Right lung (tissue), 10 donors: ENCODE results near the gene ATP8B3. TPM values are rescaled to one million over a fixed set of nuclear protein-coding genes. Genes with fewer than 3 reads are reported as not detected.

Experiments
- DNase-seq, 2 donors: peaks; one replicate each; pipeline ENCODE4 v3.0.0-alpha.2; 2013
- long read RNA-seq, 8 donors: transcript quantifications; one replicate each; lab custom pipeline, GENCODE V29; 2026
- polyA plus RNA-seq, 5 donors: library from polyadenylated mRNA; unstranded; fragments of 120-200 nt; gene quantifications; one replicate each; pipeline versions ENCODE4 v1.2.1 to v1.2.3, GENCODE V29; 2013; ENCODE audit warnings: inconsistent platforms in 1 of 5, low replicate concordance in 1 of 5; ENCODE audit not compliant: insufficient read length in 5 of 5, insufficient read depth in 1 of 5

Gene ATP8B3, protein sequence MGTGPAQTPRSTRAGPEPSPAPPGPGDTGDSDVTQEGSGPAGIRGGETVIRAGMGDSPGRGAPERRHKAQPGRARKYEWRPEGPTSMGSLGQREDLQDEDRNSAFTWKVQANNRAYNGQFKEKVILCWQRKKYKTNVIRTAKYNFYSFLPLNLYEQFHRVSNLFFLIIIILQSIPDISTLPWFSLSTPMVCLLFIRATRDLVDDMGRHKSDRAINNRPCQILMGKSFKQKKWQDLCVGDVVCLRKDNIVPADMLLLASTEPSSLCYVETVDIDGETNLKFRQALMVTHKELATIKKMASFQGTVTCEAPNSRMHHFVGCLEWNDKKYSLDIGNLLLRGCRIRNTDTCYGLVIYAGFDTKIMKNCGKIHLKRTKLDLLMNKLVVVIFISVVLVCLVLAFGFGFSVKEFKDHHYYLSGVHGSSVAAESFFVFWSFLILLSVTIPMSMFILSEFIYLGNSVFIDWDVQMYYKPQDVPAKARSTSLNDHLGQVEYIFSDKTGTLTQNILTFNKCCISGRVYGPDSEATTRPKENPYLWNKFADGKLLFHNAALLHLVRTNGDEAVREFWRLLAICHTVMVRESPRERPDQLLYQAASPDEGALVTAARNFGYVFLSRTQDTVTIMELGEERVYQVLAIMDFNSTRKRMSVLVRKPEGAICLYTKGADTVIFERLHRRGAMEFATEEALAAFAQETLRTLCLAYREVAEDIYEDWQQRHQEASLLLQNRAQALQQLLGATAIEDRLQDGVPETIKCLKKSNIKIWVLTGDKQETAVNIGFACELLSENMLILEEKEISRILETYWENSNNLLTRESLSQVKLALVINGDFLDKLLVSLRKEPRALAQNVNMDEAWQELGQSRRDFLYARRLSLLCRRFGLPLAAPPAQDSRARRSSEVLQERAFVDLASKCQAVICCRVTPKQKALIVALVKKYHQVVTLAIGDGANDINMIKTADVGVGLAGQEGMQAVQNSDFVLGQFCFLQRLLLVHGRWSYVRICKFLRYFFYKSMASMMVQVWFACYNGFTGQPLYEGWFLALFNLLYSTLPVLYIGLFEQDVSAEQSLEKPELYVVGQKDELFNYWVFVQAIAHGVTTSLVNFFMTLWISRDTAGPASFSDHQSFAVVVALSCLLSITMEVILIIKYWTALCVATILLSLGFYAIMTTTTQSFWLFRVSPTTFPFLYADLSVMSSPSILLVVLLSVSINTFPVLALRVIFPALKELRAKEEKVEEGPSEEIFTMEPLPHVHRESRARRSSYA (N-terminal part only)
- 1 to 10 TPM in 2 of 5 donors, under 1 TPM in 3; 0.63 to 1.6 (median 0.99) TPM for polyA plus RNA-seq
- long read RNA-seq, donor 1, result 0 reads
- long read RNA-seq, donor 2, result 0 reads
- long read RNA-seq, donor 3, result 0 reads
- long read RNA-seq, donor 4, result 0 reads
- long read RNA-seq, donor 5, result 0 reads
- long read RNA-seq, donor 6, result 0 reads
- long read RNA-seq, donor 7, result 0 reads
- long read RNA-seq, donor 8, result 0 reads

DNA sequence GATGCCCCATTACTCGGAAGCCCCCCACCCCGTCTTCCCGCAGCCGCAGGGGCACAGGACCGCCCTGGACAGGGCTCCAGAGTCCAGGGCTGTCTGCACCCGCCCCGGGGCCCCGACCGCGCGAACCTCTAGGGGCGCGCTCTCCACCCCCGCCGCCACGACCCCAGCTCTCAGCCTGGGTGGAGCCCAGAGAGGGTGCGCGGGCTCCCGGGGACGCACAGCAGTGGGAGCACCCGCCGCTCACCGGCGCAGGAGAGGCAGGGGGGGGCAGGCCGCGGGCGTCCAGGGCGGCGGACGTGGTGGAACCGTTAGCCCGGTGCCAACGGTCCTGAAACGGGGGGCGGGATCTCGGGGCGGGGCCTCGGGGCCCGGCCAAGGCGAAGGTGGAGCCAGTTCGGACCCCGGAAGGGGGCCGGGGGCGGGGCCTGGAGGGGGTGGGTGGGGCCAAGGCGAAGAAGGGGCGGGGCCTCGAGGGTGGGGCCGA lies at the start of gene ATP8B3:
Gene ATP8B3 (minus strand): TSS at position 335 of the 484 bp plus-strand sequence. CDS start 540 bp downstream, outside the sequence.
- peak in 1 of 2 donors; percentile 24 for DNase-seq

DNA sequence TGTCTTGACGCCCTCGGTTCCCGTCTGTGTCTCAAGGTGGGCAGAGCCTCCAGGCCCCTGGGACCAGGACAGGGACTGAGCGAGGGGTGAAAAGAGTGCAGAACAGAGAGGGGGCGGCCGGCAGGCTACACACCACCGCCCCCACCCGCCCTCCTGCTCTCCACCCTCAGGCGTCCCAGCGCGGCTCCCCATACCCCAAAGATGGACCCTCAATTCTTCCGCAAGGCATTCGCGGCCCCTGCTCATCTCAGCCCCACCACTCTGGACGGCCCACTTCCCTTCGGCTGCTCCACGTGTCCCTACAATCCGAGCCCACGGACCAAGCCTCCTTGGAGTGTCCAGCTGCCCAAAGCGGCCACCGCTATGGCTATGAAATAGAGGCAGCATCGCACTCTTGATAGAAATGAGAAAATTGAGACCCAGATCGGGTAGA lies 49.5 kb upstream of the ATP8B3 start:
- no peak for DNase-seq

DNA sequence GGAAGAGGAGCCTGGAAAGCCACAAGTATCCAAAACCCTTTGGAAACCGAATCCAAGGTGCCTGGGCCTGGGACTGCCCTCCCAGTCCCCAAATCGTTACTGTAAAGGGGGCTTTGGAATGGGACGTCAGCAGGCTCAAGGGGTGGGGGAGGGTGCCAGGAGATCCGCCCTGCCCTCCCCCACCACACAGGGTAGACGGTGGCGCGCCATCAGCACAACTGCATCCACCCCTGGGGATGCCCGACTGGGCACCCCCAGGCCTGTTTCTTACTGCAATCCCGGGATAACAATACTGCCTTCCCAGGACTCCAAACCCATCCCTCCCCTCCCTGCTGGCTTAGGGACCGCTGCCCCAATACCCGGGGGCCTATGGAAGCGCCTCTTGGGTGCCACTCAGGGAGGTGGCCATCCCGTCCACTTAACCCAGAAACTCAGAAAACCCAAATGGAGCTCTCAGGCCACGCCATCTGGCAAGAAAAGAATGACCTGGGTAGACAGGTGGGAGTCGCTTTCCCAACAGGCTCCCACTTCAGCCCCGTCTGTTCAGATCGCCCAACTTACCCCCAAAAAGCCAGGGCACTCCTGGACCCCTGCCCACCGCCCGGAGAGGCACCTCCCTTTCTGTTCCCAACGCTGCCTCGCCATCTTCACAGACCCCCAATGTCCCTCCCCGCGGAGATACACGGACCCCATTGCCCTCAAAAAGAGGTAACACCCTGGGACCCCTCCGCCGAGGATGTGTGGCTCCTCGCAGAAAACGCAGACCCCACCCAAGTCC lies 48.9 kb upstream of the ATP8B3 start:
- no peak for DNase-seq

DNA sequence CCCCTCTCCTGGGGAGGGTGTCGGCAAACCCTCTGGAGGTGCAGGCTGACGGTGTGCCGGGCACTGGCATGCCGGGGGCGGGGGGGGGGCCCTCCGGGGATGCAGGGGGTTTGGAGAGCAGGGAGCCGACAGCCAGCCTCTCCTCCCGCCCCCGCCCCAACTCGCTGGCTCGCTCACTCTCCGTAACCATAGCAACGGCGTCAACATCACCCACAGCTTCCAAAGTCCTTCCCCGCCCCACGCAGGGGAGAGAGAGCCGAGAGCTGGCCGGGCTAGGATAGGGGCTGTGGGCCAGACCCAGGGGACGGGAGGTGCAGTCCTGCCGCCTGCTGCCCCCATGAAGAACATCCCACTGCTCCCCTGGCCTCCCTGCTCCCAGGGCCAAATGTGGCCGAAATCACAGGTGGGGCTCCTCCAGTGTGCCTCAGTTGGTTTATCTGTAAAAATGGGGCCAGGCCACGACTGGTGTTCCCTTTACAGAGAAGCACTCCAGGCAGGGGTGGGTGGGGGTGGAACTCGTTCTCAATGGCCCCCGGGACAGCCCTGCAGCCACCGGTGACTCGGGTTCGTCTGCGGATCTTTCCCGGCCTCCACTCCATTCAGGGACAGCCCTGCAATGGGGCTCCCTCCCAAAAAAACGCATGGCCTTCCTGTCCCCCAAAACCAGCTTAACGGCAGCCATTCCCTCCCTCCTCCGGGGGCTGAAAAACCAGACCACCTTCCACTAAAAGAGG lies 48.1 kb upstream of the ATP8B3 start:
- peak; percentile 81 to 83 for DNase-seq

DNA sequence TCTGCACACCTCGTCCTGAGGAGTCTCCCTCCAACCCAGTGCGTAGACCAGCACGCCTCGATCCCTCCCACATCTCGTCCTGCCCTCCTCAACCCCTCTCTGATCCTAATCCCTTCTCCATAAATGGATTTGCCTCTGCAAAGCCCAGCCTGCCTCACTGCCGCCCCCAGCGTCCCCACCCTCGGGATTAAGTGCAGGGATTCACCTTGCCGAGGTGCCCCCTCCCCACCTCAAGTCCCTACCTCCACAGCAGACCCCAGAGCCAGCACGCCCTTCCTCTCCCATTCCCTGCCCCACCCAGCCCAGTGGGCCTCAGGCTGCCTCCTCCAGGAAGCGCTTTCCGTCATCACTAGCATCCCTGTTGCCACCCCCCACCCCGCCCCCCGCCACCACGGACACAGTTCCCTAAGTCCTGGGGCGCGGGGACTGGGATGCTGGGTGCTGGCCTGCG lies 47.3 kb upstream of the ATP8B3 start:
- no peak for DNase-seq

DNA sequence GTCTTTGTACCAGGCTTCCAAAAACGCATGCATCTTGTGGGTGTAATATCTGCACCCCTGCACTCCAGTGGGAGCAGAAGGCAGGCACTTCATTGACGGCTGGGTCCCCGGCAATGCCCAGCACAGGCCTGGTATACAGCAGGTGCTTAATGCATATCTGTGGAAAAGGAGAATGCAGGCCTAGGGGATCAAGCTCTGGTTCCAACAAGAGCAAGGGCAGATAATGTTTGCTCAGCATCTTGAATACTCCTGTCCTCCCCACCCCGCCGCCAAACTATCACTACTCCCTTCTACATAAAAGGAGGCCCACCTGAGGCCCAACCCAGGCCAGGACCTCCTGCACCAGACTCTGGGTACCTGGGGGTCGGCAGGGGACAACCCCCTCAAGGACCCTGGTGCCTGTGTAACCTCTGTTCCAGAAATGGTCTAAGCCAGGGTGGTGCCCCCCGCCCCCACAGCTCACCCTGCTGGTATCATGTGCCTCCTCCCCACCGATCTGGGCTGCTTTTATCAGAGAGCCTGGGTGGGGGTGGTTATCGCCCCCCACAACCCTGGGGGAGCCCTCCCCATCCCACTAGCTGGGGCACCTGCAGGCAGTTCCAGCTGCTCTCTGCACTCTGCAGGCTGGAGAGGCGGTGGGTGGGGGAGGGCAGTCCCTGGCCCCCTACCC lies 46.5 kb upstream of the ATP8B3 start:
- no peak for DNase-seq

DNA sequence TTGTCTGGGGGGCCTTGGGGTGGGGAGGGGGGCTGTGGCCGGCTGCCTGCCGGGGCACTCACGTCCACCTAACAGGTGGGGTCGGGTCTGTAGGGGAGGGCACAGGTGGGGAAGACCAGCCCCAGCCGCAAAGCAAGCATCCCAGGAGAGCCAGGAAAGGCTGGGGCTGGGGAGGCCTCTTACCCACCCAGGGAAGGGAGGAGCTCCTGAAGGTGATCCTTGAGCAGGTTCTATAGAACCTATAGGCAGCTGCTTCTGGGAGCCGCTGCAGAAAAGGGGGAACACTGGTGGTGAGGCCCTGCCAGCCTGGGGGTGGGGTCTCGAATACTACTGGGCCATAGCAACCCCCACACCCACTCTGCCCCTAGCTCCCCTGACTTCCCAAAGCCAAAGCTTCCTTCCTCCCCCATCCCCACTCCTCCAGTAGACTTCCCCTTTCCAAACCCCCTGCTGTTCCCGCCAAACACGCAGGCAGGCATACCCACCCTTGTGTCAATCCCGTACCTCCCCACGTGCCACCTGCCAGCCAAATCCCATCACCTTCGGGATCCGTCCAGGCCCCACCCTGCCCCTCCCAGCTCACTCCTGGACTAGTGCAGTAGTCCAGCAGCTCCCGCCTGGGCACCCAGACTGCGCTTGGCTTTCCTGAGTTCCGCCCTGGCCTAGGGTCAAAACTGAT lies 45.7 kb upstream of the ATP8B3 start:
- no peak for DNase-seq

DNA sequence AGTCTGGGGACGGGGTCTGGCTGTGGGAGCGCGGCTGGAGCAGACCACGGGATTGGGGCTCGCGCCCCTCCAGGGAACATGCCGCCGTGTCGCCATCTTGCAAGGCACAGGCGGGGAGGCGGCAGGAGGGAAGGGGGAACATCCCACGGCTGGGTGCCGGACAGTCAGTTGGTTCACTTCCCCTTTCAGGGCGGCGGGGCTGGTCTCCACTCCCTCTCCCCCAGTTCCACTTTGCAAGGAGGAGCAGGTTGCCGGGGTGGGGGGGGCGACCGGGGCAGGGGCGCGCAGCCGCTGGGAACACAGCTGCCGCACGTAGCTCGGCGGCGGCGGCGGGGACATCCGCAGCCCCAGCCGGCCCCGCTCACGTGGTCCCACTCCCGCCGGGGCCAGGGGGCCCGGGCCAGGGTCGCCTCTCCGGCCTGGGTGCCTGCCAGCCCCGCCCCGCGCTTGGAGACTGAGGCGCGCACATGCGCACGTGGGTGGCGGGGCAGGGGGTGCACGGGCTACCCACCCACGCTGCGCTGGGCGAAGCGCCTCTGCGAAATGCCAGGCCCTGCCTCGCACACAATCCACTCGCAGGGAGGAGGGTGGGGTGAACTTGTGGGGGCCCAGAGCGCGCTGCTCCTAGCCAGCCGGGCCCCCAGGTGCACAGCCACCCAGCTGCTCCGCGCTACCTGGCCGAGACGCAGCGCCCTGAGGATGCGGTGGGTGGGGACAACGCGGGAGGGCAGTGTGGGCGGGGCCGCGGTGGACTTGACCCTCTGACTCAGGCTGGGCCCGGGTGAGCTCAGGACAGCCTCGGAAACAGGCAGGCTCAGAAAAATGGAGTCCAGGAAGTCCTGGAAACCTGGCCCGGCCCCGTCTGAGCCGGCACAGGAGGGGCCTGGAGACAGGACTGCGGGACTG lies 44.9 kb upstream of the ATP8B3 start:
- peak in 1 of 2 donors; percentile 72 for DNase-seq

DNA sequence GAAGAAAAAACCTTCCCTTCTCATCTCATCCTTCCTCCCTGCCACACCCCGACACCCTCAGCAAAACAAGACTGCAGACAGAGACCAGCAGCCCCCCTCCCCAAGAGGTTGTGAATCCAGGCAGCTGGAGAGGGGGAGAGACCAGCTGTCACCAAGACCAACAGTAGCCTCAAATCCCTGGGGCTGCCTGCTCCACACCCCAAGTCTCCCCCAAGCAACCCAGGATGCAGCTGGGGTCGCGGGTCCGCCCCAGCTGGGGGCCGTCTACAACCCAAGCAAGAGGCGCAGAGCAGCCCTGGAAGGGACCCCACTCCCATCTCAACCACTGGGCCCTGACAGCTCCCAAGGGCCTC lies 44.2 kb upstream of the ATP8B3 start:
- no peak for DNase-seq

DNA sequence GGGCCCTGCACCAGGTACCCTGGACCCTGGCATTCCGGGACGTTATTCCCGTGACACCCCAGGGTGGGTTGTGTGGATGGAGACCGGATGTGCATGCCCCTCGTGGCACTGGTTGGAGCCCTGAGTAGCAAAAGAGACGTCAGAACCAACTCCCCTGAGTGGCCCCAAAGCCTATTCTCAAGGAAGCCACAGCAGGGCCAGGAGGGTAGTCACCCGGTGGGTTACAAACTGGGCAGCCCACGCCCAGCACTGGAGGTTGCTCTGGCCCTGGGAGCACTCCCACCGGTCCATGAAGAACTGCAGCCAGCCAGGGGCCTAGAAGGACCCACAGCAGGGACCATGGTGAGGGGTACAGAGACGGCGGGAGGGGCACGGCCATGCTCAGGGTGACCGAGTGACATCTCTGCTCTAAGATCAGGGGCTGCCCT lies 43.8 kb upstream of the ATP8B3 start:
- no peak for DNase-seq

DNA sequence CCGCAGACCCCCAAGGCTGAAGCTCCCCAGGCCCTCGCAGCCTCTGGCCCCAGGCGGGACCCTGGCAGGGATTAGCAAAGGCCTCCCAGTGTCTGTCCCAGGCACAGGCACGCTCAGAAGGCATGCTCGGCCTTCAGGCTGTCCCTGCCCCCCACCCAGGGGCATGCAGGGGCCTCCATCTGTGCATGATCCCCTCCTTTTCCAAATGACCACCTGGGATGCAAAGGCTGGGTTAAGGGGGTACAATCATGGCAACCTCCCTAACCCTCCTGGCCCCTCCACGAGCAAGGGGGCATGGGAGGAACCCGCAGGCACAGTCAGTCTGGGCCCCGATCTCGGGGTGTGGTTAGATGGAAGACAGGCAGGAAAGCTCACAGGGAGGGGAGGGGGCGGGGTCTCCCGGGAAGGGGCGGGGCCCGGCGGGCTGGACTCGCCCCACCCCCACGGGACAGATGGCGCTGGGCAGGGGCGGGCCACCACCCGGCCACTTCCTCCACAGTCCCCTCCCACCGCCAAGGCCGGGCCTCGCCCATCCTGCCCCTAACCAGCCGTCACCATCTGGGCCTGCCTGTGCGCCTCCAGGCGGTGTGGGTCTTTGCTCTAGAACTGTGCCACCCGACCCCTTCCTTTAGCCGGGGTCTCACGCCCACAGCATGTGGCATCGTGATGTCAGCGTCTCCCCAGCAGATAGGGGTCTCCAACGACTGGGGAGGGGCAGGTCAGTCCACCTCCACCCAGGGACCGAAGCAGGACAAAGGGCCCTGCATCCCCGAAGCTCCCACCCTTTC lies 43.2 kb upstream of the ATP8B3 start:
- peak; percentile 68 to 73 for DNase-seq

DNA sequence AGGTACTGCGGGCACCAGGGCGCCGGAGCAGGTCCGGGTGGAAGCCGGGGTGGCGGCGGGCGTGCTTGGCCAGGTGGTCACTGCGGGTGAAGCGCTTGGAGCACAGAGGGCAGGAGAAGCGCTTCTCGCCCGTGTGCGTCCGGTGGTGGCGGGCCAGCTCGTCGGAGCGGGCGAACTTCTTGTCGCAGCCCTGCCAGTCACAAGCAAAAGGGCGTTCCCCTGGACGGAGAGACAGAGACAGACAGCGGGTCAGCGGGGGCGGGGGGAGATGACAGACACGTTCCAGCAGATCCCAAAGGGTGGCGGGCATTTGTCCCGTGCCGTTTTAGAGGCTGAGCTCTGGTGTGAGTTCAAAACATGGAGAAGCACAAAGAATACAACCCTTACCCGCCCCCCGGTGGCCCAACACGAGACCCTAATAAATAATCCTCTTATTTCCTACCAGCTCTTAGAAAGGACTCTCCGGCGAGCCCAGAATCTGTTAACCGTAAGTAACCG lies 42.5 kb upstream of the ATP8B3 start:
- no peak for DNase-seq

DNA sequence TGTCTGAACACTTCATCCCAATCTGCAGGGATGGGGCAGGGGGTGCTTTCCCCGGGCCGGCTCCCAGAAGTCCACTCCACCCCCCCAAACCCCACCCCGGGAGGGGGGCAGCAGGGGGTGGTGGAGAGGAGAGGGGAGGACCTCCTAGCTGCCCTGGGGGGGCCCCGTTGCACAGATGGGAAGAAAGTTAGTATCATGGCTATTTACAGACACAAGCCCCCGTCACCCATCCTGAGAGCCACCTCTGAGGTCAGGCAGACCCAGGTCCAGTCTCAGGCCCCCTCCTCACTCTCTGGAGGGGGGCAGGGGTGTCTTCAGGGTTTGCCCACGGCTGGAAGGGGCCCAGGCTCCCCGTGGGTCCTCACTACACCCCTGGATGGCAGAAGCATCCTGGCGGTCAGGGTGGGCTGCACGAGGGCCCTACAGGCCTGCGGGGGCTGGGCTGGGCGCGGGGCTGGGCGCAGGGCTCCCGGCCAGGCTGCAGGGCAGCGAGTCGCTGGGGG lies 42.0 kb upstream of the ATP8B3 start:
- DNase-seq, result no peak

DNA sequence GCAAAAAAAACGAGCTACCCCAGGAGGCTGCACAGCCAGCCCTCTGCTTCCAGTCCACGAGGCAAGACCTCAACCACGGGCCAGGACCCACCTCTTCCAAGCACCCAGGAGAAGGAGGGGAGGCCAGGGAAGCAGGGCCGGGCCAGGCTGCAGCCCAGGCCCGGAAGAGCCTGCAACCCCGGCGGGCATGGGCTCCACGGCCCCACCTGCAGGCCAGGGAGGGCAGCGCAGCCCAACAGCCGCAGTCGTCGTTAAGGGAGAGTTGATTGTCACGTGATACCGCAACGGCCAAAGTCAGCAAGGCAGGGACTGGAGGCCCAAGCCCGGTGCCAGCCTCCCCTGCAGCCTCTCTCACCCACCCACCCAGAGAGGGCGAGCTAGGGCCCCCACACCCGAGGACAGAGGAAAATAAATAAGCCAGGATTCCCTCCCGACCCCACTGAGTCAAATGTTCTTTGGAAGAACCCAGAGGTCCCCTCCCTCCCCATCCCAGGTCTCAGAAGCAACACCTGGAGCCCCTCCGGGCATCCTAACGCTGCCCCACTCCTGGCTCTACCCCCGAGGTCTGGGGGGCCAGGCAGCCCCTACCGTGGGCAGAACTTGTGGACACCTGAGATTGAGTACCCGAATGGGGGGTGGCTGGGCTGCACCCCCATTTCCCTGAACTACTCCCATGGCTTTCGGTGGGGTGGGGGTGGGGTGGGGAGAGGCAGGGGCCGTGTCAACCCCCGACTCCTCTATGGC lies 41.4 kb upstream of the ATP8B3 start:
- no peak for DNase-seq

DNA sequence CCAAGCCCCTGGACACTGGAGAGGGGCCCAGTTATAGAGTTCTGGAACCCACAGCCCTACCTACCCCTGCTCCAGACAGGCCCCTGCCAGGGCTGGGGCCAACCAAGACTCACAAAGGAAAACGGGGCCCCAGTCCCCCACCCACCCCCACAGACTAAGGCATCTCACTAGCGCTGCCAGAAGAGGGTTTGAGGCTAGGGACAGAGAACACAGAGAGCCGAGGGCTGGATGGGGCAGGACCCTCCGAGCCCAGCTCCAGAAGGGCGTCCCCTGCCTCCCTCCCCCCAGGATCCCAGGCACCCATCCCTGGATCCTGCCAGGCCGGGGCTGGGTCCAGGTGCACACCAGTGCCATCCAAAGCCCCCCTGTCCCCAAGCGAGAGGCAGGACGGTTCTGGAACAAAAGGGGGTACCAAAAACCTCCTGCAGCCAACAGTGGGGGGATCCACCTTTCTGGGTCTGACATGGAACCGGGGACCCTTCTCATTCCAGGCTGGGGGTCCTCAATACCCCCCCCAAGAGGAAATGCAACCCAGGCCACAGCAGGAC lies 40.6 kb upstream of the ATP8B3 start:
- DNase-seq, result no peak
